Adrenal gland (tissue), 5 donors: Measurements from ENCODE around the gene VDAC2.
"Not testable (repeated sequence)": the region's sequence is repeated elsewhere in the genome, so short reads cannot be mapped to it uniquely, and the experiment has no call there.

Experiments used
- POLR2A ChIP-seq, 2 donors: fragments of 450-650 bp; IDR thresholded peaks; one replicate each; pipeline ENCODE4 v1.6.1; 2017; ENCODE audit warnings: antibody characterized with exemption in 2 of 2, mild to moderate bottlenecking in 2 of 2, moderate library complexity in 1 of 2
- TF ChIP-seq, protein P1 (sequence below), 6 experiments: fragments of 450-650 bp in 4 of 6; fragments of 200-600 bp in 2 of 6; sonication (generic) in 1 of 6; IDR thresholded peaks; 1 replicate in 5 of 6; 2 replicates in 1 of 6; pipeline versions ENCODE4 v1.5.1 to v1.8.0; 2016 to 2021; ENCODE audit warnings: antibody characterized with exemption in 6 of 6, mild to moderate bottlenecking in 2 of 6, moderate library complexity in 1 of 6
- donor health status: DM: no; HTN: no; CAD: no.

- TF ChIP-seq, protein P1, sequence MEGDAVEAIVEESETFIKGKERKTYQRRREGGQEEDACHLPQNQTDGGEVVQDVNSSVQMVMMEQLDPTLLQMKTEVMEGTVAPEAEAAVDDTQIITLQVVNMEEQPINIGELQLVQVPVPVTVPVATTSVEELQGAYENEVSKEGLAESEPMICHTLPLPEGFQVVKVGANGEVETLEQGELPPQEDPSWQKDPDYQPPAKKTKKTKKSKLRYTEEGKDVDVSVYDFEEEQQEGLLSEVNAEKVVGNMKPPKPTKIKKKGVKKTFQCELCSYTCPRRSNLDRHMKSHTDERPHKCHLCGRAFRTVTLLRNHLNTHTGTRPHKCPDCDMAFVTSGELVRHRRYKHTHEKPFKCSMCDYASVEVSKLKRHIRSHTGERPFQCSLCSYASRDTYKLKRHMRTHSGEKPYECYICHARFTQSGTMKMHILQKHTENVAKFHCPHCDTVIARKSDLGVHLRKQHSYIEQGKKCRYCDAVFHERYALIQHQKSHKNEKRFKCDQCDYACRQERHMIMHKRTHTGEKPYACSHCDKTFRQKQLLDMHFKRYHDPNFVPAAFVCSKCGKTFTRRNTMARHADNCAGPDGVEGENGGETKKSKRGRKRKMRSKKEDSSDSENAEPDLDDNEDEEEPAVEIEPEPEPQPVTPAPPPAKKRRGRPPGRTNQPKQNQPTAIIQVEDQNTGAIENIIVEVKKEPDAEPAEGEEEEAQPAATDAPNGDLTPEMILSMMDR (IDR thresholded peaks at IDR 0.05), result not testable (repeated sequence)
- TF ChIP-seq POLR2A (IDR thresholded peaks at IDR 0.05), result not testable (repeated sequence)
Observed at GRCh38 chr10:75203046-75203620, 7.5 kb upstream of the VDAC2 start.
